ENCODE data around the gene ITSN2.

ITSN2 gene

DNA sequence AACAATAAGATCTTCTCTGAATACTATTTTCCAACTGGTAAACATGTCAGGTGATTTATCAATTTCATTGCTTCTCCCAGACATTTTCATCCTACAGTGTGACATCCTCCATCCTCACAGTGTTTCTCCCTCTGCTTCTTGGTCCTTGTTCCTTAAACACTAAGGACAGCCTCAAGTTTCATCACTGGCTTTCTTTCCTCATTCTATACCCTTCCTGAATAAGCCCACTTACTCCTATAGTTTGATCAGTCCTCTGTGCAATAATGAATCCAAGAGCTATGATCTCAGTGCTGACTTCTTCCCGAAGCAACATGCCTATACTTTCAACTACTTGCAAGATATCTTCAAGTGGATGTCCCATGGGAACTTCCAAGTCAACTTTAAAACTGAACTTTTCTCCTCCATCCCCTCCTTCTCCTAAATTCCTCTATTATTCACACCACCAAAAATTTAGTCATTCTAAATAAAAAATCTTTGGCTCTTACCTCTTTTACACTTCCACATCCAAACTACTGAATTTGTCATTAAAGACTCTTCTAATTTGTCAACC, 97.8 kb downstream of the ITSN2 start:
- no peak for DNase-seq

DNA sequence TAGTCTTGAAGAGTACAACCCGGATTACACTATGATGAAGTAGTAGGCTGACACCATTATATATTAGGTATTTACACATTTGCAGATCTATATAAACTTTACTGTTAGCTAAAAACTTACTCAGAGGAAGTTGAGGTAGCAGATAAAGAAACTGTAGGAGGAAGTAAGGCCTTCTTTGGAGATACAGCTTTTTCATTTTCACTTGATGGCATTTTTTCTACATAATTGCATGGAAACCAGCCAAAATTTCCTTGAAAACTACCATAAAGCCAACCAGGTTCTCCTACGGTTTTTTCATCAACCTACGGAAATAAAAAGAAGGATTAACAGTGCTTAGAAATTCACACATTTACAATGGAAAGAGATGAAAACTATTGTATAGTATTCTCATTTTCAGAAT, 98.9 kb downstream of the ITSN2 start:
- no peak for DNase-seq

DNA sequence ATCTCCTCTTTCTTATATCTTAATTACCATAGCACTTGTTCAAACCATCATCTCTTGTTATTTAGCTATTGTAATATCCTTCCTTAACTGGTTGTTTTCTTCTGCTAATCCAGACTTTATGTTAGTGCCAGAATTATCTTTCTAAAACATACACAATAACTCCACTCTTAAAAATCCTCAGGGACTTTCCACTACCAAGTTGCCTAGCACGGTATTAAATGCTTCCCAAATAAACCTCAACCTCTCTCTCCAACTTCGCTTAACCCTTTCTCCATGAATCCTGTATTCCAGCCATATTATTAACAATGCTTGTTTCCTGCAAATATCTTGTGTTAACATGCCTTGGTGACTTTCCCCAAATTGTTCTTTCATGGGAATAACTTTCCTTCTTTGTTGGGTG, 101.0 kb downstream of the ITSN2 start:
- DNase-seq: no peak

DNA sequence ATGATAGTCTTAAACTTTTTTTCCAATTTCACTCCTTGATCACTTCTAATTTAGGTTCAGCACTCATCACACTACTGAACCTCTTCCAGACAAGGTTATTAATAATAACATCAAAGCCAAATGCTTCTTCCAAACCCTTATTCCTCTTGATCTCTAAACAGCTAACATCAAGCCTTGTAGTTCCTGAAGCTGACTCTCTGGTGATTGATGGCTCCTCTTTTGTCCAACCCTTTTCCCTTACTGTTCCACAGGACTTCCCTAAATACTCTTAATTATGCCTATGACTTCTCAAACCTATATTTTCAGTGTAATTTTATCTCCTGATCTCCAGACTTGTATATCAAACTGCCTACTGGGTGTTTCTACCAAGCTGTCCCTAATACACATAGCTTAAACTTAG, 101.6 kb downstream of the ITSN2 start:
- no peak for DNase-seq

DNA sequence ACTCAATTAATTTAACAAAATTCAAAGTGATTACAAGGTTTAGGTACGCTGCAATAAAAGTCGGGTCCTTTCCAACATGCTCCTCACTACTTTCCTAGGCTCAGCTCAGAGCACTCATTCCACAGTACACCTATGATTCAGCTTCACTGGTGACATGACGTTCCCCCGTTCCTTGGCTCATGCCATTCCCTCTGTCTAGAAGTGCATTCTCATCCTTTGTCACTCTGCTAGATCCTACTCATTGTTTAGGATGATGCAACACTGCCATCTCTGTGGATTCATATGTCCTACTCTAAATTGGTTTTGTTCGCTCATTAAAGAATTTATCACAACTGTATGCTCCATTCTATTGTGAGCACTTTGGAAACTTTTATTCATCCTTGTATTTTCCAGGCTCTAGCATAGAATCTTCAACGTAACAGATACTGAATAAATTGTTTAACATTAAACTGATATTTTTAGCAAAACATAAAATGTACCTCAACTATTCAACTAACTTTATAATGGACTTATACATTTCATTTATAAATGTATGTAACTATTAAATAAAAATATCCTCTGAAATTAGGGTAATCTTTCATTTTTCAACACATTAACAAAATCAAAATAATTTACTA, 106.9 kb downstream of the ITSN2 start:
- no peak for DNase-seq

DNA sequence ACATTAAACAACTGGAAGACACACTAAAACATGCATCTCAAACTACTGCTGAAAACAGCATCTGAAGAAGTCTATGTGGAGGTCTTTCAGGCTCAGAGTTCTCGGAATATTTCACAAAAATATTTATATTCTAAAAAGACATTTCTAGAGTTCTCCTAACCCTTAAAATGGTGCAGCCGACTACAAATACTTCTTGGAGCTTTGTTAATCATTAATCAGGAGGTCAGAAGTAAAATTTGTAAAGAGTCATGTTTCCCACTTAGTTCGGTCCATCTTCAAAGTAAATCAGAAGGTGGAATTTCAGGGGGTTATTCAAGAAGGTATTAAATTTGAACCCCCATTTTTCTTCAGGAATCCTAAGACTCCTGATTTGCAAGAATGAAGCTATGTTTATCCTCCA, 112.7 kb downstream of the ITSN2 start:
- no peak for DNase-seq

DNA sequence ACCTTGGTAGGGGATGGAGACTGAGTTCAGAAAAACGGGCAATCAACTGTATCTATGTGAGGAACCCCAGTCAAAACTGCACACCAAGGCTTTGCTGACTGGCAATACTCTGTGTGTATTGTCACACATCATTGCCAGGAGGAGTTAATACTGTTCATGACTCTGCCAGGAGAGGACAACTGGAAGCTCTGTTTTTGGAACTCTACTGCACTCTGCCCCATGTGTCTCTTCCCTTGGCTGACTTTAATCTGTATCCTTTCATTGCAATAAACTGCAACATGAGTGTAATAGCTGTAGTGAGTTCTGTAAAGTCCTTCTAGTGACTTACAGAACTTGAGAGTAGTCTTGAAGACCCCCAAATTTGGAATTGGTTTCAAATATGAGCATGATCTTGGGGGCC, 113.2 kb downstream of the ITSN2 start:
- no peak for DNase-seq

DNA sequence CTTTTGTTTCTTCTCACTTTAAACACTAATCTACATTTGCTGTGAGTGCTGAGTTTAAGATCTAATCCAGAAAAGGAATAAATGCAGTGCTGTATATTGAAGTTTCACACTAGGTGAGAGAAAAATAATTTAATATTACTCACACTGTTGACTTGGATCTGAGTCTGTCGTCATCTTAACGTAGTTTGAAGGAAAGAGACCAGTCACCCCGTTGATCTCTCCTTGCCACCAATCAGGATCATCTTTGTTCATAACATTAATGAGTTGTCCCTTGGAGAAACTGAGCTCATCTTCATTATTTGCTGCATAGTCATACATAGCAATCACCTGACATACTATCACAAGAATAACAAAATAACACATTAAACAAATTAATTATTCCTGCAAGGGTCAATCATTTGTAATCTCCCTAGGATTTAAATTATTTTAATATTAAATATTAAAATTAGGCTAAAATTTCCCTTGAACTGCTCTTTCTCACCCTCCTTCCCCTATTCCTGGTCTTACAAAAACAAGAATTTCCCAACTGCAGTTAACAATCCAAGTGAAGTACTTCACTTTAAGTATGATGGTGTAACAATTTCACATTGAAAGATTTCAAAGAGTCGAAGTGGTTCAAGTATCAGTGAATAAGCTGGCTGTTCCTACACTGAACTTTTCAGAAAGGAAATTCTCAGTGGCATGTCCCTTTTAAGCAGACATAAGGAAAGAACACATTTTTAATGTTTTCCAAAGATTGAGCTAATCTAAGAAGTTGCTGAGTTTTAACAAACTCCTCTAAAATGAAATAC, 114.2 kb downstream of the ITSN2 start:
- DNase-seq: no peak

DNA sequence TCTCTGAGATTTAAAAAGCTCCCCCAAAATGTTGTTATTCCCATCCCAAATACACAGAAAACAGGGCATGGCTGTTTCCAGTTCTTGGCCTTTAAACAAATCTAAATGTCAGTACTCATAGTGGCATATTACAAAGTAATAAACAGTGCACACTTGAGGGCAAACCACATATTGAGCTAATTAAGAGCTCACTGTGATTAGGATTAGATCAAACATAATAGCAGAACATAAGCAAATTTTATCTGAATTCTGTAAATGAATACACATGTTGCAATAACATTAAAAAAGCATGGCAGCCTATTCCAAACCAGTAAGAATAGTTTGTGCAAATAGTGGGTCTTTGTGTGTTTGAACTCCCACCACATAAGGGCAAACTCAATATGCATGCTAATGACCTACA, 118.8 kb downstream of the ITSN2 start:
- DNase-seq: no peak

DNA sequence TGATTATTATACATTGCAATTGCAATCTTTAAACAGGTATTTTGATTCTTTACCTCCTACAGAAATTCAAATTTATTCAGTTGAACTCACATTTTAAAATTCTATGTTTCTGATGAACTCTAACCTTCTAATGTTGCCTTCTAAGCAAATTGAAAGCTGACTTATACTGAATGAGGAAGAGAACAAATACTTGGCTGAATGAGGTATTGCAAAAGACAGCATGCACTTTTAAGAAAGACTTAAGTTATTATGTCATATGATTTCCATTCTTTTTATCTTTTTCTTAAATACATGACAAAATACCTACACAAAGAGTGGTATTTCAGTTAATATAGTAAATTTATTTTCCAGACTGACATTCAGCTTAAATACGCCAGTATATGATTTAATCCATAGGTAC, 120.8 kb downstream of the ITSN2 start:
- DNase-seq: no peak

DNA sequence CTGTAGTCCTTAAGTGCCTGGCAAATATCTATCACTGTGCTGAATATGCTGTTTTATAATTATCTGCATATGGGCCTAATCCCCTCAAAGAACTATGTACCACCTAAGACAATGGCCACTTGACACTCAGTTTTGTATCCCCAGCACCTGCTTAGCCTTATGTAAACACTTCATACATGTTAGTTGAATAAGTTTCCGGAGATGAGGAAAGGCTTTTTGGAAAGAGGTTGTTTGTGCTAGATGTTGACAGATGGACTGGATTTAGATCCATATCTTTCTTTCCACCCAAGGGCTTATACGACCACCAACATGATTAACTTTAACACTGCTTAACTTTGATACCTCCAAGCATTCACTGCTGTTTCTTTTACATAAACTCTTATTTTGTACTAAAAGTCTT, 122.2 kb downstream of the ITSN2 start:
- DNase-seq: no peak

DNA sequence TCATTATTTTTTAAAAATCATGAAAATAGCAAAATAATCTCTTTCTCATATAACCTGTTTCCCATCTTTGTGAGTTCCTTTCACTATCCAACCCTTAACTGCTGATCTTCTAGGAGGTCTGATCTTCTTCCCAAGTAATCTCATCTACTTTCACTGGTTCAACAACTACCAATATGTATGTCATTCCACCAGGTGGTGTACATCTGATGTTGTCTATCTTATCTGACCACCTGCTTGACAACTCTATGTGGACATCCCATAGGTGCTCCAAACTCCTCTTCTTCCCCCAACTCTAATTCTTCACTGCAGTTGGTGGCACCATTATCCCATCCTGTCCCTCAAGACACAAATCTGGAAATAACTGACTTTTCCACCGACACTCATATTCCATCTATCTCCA, 123.0 kb downstream of the ITSN2 start:
- DNase-seq: no peak

DNA sequence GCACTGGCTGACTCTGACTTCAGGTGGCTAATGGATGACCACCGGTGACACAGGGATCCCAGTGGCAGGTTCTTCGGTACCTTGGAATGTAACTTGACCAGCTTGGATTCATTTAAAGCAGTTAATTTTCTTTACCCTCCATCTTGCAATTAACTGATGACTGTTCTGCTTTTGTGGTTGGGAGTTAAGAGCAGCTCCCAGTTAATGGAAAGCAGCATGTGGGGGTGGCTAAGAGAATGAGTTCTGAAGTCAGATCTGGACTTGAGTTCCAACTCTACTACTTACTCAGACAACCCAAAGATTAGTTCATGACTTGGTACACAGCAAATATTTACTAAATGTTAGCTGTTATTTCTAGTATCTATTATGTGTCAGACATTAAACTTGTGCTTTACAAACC, 127.0 kb downstream of the ITSN2 start:
- DNase-seq: no peak

DNA sequence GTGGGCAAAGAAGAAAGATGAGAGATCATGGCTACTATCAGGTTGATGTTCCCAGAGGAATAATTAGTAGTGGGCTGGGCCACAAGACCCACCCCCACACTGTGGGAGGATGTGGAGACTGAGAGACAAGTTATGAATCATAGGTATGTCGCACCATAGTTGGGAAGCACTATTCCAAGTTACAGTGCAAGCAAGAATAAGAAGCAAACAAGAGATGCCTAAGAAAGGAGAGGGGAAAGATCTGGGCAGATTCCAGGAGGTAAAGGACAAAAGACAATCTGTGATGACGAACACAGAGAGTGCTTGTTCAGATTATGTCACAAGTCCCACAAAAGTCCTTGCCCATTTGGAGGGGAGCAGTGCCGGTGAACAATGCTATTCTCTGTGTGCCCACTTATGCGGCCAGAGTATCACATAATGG, 128.9 kb downstream of the ITSN2 start:
- no peak for DNase-seq

DNA sequence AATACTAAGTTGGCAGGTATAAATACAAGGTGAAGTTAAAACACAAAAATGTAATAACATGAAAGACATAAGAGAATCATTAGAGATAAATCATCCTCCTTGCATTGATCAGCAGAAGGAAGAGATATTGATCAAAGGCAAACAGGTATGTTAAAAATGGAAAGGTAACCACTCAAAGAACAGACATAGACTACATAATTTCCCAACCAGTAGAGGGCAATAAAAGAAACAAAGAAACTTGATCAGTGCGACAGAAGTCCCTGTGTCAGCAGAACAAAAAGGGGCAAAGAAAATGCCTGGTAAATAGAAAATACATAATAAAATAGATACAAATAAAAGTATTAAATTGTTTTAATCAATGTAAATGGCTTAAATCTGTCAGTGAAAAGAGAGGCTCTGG, 131.9 kb downstream of the ITSN2 start:
- no peak for DNase-seq

DNA sequence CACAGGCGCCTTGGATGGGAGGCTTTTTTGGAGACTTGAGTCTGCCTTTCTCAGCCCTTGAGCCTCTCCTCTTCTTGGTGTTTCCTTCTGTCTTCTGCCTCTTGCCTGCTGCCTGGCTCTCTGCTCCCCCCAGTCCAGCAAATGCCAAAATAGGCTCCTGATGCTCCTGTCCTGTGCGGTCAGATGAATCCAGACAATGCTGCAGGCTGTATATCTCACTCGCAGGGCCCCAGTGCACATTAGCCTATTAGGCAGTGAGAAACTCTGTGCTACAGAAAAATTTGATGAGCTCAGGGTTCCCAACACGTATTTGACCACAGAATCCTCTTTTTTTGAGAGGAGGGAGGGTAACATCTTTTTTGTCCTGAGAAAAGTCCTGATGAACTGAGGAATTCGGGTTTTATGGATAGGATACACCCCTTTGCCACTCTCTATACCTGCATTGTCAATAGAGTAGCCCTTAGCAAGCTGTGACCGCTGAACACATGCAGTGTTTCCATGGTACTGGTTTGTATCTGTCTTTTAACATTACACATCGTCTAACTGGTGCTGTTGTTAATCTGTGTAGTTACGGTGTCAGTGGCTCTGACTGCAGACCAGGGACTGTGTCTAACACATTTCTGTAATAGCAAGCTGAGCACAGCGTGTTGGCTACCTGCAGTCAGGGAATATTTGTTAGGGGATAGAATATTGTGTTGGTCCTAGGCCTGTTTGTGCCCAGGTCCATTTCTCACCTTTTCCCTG, 134.7 kb downstream of the ITSN2 start:
- DNase-seq: no peak

DNA sequence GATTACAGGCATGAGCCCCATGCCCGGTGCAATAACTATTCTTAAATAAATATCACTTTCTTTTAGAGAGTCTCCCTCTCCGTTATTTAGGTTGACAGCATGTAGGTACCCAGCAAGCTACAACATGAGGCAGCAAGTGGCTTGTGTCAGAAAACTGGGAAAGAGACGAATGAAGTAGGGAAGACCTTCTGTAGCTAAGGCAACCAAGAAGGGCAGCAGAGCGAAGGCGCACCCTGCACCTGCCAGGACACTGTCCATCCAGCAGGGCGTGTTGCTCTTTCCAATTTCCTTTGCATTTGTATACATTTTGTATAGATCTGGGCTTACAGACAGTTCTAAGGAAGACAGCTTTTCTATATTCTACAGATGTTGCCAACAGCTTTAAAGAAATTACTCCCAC, 137.4 kb downstream of the ITSN2 start:
- no peak for DNase-seq

DNA sequence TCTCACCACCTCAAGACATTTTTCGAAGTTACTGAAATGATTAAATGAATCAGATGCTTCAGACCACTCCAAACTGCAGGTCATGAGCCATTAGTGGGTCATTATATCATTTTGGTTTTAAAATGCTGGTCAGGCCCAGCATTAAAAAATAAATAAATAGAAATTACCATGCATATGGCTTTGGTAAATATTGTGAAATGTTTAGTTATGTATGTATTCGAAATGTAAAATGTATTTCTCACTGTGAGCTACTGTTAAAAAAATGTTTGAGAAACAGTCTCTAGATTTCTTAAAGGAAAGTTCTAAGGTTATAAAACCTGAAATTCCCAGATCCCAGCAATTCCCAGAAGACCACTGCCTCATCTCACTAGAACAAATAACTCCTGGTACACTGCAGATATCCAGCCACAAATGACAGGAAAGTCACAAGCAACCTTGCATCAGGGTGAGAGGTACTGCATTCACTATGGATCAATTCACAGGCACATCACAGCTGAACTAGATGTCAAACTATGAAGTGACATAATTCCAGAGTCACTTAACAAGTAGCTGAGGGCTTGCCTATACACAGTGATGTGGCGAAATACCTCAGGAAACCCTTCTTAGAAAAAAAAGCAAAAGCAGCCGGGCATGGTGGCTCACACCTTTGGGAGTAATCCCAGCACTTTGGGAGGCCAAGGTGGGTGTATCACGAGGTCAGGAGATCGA, 138.8 kb downstream of the ITSN2 start:
- DNase-seq: no peak

DNA sequence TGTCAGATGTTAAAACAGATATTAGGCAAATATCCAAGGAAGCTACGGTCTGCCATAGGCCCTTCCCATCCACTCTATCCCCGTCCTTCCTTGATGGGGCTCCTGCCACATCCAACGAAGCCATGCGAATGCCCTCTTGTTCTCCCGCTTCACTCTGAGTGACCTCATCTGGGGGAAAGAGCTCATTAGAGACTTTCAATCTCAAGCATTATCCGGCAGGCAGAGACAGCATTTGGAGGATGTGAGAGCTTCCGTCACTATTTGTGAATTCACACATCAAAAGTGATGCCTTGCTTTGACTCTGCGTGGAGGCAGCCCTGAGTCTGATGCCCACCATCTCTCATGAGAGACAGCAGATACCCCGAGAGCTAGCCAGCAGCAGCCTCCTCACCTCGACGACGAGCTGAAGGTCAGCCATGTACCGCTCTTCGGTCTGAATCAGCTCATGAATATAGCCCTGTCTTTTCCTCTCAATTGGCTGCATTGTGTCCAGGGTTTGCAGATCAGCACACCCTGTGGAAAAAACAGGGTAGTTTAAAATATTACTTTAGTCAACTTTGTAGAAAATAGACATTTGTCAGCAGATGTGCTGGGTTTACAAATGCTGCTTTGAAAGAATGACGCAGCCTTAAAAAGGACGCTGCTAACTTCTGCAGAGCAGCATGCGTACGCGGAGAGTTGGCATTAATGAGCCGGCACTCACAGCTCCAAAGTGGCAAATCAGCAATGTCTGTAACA, 139.6 kb downstream of the ITSN2 start:
- no peak for DNase-seq

DNA sequence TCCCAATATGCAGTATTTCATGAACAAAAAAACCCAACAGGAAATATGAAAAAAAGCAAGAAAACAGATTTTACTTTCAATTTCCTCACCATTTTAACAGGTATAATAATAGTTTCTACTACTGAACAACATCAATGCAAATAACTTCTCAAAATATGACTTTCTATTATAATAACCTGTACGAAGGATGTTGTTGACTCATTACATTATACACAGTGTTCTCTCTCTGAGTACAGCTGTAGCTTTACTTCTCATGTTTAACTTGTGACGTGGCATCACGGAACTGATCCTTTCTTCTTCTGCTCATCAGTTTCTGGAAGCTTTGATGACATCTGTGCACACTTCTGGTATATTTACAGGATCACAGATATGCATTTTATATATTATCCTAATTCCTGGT, 145.5 kb downstream of the ITSN2 start:
- DNase-seq: no peak

DNA sequence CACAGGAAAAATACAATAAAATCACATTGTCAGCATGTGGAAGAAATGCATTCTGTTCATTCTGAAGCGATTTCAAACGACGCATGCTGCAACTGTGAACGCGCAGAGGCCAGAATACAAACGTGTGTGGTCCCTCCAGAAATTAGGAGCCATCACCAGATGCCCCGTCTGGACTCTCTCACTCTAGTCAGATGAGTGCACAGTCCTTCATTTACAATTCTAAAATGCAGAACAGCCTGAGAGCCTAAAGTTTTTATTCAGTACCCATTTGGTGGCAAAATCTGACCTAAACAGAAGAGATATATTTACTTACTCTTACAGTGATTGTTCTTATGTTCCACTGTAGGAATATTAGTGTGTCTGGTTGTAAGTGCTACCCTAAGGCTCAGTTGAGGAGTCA, 148.9 kb downstream of the ITSN2 start:
- DNase-seq: no peak

DNA sequence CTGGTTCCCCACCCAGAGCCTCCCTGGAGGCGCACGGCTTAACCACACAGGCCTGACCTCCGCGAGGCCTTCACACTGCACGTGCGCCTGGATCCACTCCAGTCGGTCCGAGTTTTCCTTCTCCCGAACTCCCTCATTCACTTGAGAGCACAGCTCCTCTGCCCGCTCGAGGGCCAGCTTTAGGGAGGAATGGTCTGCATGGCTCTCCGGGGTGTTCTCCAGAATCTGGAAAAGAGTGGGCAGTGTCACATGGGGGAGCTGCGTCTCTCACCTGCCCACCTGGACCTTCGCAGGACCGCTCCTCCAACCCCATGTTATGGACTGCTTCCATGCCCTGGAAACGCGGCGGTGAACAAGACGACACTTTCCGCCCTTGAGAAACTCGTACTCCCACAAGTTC, 149.6 kb downstream of the ITSN2 start:
- DNase-seq: no peak

DNA sequence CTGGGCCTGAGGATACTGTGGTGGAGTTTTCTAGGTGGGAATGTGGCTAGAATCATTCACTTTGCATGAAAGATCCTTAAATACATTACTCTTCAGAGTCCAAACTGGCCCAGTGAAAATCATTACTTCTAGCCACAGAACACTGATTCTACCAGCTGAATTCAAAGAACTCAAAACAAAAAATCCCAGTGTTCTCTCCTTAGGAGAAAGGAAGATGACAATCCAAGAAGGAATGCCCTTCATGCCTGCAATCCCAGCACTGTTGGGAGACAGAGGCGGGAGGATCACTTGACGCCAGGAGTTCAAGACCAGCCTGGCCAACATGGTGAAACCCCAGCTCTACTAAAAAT, 150.3 kb downstream of the ITSN2 start:
- no peak for DNase-seq

All from effector CD4-positive, alpha-beta T cell (primary cell).